GM12875 (cell line): Measurements from ENCODE around the gene UMAD1.

Experiments used
- H3K4me3 ChIP-seq: one replicate; pipeline ENCODE4 v1.5.1; 2011; ENCODE audit warnings: low read depth, low read length, control low read depth
- CTCF ChIP-seq: IDR thresholded peaks from 2 replicates; pipeline ENCODE4 v1.5.1; 2011; ENCODE audit warnings: low read depth, mild to moderate bottlenecking, control low read depth, inconsistent platforms, low read length, moderate library complexity, borderline replicate concordance; ENCODE audit not compliant: insufficient read depth

UMAD1 gene

GRCh38 chr7:7706101-7706511 lies 65.6 kb downstream of the UMAD1 start:
- H3K4me3 ChIP-seq, result no peak overlapping the region
- TF ChIP-seq CTCF, result no peak

GRCh38 chr7:7706556-7707172 lies 66.1 kb downstream of the UMAD1 start:
- no peak for TF ChIP-seq CTCF
- no peak overlapping the region for H3K4me3 ChIP-seq

- no peak for TF ChIP-seq CTCF
- no peak overlapping the region for H3K4me3 ChIP-seq
These were observed 66.7 kb downstream of the UMAD1 start for GRCh38 chr7:7707246-7707645.

- H3K4me3 ChIP-seq, result no peak overlapping the region
- no peak for TF ChIP-seq CTCF
These were observed 67.3 kb downstream of the UMAD1 start for GRCh38 chr7:7707806-7708205.

- H3K4me3 ChIP-seq, result no peak overlapping the region
- no peak for TF ChIP-seq CTCF
These were observed 68.7 kb downstream of the UMAD1 start for GRCh38 chr7:7709291-7709690.

GRCh38 chr7:7710469-7710868 lies 69.9 kb downstream of the UMAD1 start:
- H3K4me3 ChIP-seq, result no peak overlapping the region
- TF ChIP-seq CTCF, result no peak

GRCh38 chr7:7713730-7714129 lies 73.2 kb downstream of the UMAD1 start:
- H3K4me3 ChIP-seq, result no peak overlapping the region
- no peak for TF ChIP-seq CTCF
